BLaER1 (cell line): Measurements from ENCODE around the gene CDH4.

ENCODE experiments used
- H3K27ac ChIP-seq: shearing (Covaris generic); formaldehyde crosslinking; 2 replicates; pipeline ENCODE4 v1.8.1; 2022
- H3K27me3 ChIP-seq: shearing (Covaris generic); formaldehyde crosslinking; 2 replicates; pipeline ENCODE4 v1.8.1; 2022
- H3K36me3 ChIP-seq: shearing (Covaris generic); formaldehyde crosslinking; 2 replicates; pipeline ENCODE4 v1.8.1; 2022
- H3K4me1 ChIP-seq: shearing (Covaris generic); formaldehyde crosslinking; 2 replicates; pipeline ENCODE4 v1.8.1; 2022
- H3K4me2 ChIP-seq: shearing (Covaris generic); formaldehyde crosslinking; 2 replicates; pipeline ENCODE4 v1.8.1; 2022
- H3K4me3 ChIP-seq: shearing (Covaris generic); formaldehyde crosslinking; 2 replicates; pipeline ENCODE4 v1.8.1; 2022
- H3K9ac ChIP-seq: shearing (Covaris generic); formaldehyde crosslinking; 2 replicates; pipeline ENCODE4 v1.8.1; 2022
- H3K9me3 ChIP-seq: shearing (Covaris generic); formaldehyde crosslinking; 2 replicates; pipeline ENCODE4 v1.8.1; 2022
- H4K20me1 ChIP-seq: shearing (Covaris generic); formaldehyde crosslinking; 2 replicates; pipeline ENCODE4 v1.8.1; 2022
- Cebpa-rat ChIP-seq: shearing (Covaris generic); IDR thresholded peaks from 2 replicates; pipeline ENCODE4 v1.8.1; 2022

Gene CDH4

GRCh38 chr20:61331543-61331942 lies 79.5 kb downstream of the CDH4 start:
- Histone ChIP-seq H3K36me3 (no peaks in the 10 kb centered on the region), H3K4me1 (peaks cover 33% of the 10 kb centered on the region), H4K20me1 (peaks cover 7% of the 10 kb centered on the region; the same call in 1 of the 2 replicates), H3K27ac (peak overlapping the region; percentile 77), H3K27me3 (no peaks in the 10 kb centered on the region), H3K9me3 (no peaks in the 10 kb centered on the region), H3K9ac (peak overlapping the region; percentile 62; the same call in 1 of the 2 replicates), H3K4me2 (peak overlapping the region; percentile 95), H3K4me3 (no peak overlapping the region)
- TF ChIP-seq Cebpa-rat = no peak

- Histone ChIP-seq H3K27me3 (no peaks in the 10 kb centered on the region), H4K20me1 (peaks cover 7% of the 10 kb centered on the region; the same call in 1 of the 2 replicates), H3K36me3 (no peaks in the 10 kb centered on the region), H3K4me1 (peaks cover 33% of the 10 kb centered on the region), H3K9me3 (no peaks in the 10 kb centered on the region), H3K4me3 (peak overlapping the region; percentile 49), H3K4me2 (peak overlapping the region; percentile 95), H3K27ac (peak overlapping the region; percentile 77), H3K9ac (peak overlapping the region; percentile 62; the same call in 1 of the 2 replicates)
- TF ChIP-seq Cebpa-rat = no peak
These were observed 80.2 kb downstream of the CDH4 start for GRCh38 chr20:61332016-61332975.

GRCh38 chr20:61333484-61334108 lies 81.5 kb downstream of the CDH4 start:
- no peaks in the 10 kb centered on the region for H3K27me3 ChIP-seq
- peaks cover 33% of the 10 kb centered on the region for H3K4me1 ChIP-seq
- peak overlapping the region; percentile 62; the same call in 1 of the 2 replicates for H3K9ac ChIP-seq
- peak overlapping the region; percentile 77; the same call in 1 of the 2 replicates for H3K27ac ChIP-seq
- H3K9me3 ChIP-seq = no peaks in the 10 kb centered on the region
- no peak overlapping the region for H3K4me3 ChIP-seq
- TF ChIP-seq Cebpa-rat = no peak
- no peaks in the 10 kb centered on the region for H3K36me3 ChIP-seq
- H3K4me2 ChIP-seq = peak overlapping the region; percentile 95
- peaks cover 7% of the 10 kb centered on the region; the same call in 1 of the 2 replicates for H4K20me1 ChIP-seq

GRCh38 chr20:61340157-61340556 lies 88.1 kb downstream of the CDH4 start:
- Histone ChIP-seq H3K27ac (no peak overlapping the region), H3K4me1 (peaks cover 8% of the 10 kb centered on the region), H3K4me2 (no peak overlapping the region), H3K9ac (no peak overlapping the region), H3K4me3 (no peak overlapping the region), H3K27me3 (no peaks in the 10 kb centered on the region), H3K36me3 (no peaks in the 10 kb centered on the region), H3K9me3 (no peaks in the 10 kb centered on the region), H4K20me1 (no peaks in the 10 kb centered on the region)
- no peak for TF ChIP-seq Cebpa-rat

GRCh38 chr20:61341605-61342004 lies 89.5 kb downstream of the CDH4 start:
- Histone ChIP-seq H3K36me3 (no peaks in the 10 kb centered on the region), H3K27me3 (no peaks in the 10 kb centered on the region), H3K9ac (no peak overlapping the region), H3K4me3 (no peak overlapping the region), H3K4me1 (peaks cover 16% of the 10 kb centered on the region), H3K27ac (no peak overlapping the region), H3K9me3 (no peaks in the 10 kb centered on the region), H4K20me1 (no peaks in the 10 kb centered on the region), H3K4me2 (no peak overlapping the region)
- no peak for TF ChIP-seq Cebpa-rat

- Histone ChIP-seq H4K20me1 (no peaks in the 10 kb centered on the region), H3K9me3 (peaks cover 10% of the 10 kb centered on the region), H3K27me3 (no peaks in the 10 kb centered on the region), H3K4me3 (no peak overlapping the region), H3K36me3 (no peaks in the 10 kb centered on the region), H3K4me1 (peaks cover 39% of the 10 kb centered on the region), H3K4me2 (peak overlapping the region; percentile 51), H3K27ac (no peak overlapping the region), H3K9ac (no peak overlapping the region)
- no peak for TF ChIP-seq Cebpa-rat
These were observed 91.9 kb downstream of the CDH4 start for GRCh38 chr20:61343934-61344333.

GRCh38 chr20:61345656-61346055 lies 93.6 kb downstream of the CDH4 start:
- Histone ChIP-seq H3K9ac (no peak overlapping the region), H3K27ac (no peak overlapping the region), H3K4me3 (no peak overlapping the region), H3K27me3 (no peaks in the 10 kb centered on the region), H3K9me3 (peaks cover 10% of the 10 kb centered on the region), H3K36me3 (no peaks in the 10 kb centered on the region), H3K4me1 (peaks cover 44% of the 10 kb centered on the region), H4K20me1 (no peaks in the 10 kb centered on the region), H3K4me2 (no peak overlapping the region)
- TF ChIP-seq Cebpa-rat = no peak

- Histone ChIP-seq H3K4me3 (no peak overlapping the region), H3K9ac (no peak overlapping the region), H3K27me3 (no peaks in the 10 kb centered on the region)
These were observed 94.9 kb downstream of the CDH4 start for GRCh38 chr20:61346996-61347395.

GRCh38 chr20:61347443-61347842 lies 95.4 kb downstream of the CDH4 start:
- no peak for TF ChIP-seq Cebpa-rat
- H3K9me3 ChIP-seq = peaks cover 10% of the 10 kb centered on the region
- no peak overlapping the region for H3K4me3 ChIP-seq
- H4K20me1 ChIP-seq = no peaks in the 10 kb centered on the region
- H3K4me1 ChIP-seq = peaks cover 50% of the 10 kb centered on the region
- H3K9ac ChIP-seq = no peak overlapping the region
- peak overlapping the region; percentile 39 for H3K4me2 ChIP-seq
- H3K27ac ChIP-seq = no peak overlapping the region
- no peaks in the 10 kb centered on the region for H3K36me3 ChIP-seq
- H3K27me3 ChIP-seq = no peaks in the 10 kb centered on the region

More at GRCh38 chr20:61346996-61347395, 94.9 kb downstream of the CDH4 start:
- Histone ChIP-seq H3K27ac (no peak overlapping the region), H4K20me1 (no peaks in the 10 kb centered on the region), H3K4me2 (peak overlapping the region; percentile 39), H3K4me1 (peaks cover 46% of the 10 kb centered on the region), H3K9me3 (peaks cover 10% of the 10 kb centered on the region), H3K36me3 (no peaks in the 10 kb centered on the region)
- no peak for TF ChIP-seq Cebpa-rat
